DND-41 (cell line): ENCODE data around the gene NT5C.

ENCODE experiments used
- ATAC-seq: fragments of 200-7000 bp; cut with Tn5 transposase; 3 replicates; pipeline ENCODE4 v1.9.1; 2021; ENCODE audit warnings: low read depth; ENCODE audit not compliant: insufficient read depth
- DNase-seq: peaks from one replicate; pipeline ENCODE4 v3.0.0-alpha.2; 2020
- H2AFZ ChIP-seq: 2 replicates; pipeline ENCODE4 v1.6.0; 2012; ENCODE audit warnings: low read depth, low read length
- H3K27ac ChIP-seq: 2 replicates; pipeline ENCODE4 v1.5.1; 2012; ENCODE audit warnings: low read length, inconsistent platforms
- H3K27me3 ChIP-seq: fragments of 200-600 bp; sonication (generic); 2 replicates; pipeline ENCODE4 v1.6.0; 2012; ENCODE audit warnings: low read length, mild to moderate bottlenecking, inconsistent platforms; ENCODE audit not compliant: insufficient read depth, poor library complexity
- H3K36me3 ChIP-seq: 2 replicates; pipeline ENCODE4 v1.5.1; 2012; ENCODE audit warnings: low read length, inconsistent platforms; ENCODE audit not compliant: insufficient read depth
- H3K4me1 ChIP-seq: 2 replicates; pipeline ENCODE4 v1.5.1; 2012; ENCODE audit warnings: mild to moderate bottlenecking, low read length; ENCODE audit not compliant: insufficient read depth
- H3K4me2 ChIP-seq: 2 replicates; pipeline ENCODE4 v1.6.0; 2012; ENCODE audit warnings: mild to moderate bottlenecking, moderate library complexity, low read length, inconsistent platforms; ENCODE audit not compliant: insufficient read depth
- H3K4me3 ChIP-seq, 2 experiments: fragments of 200-600 bp in 1 of 2; shearing (Covaris generic) in 1 of 2; 2 replicates each; pipeline ENCODE4 v1.5.1; 2012 to 2016; ENCODE audit warnings: inconsistent platforms in 2 of 2, low read length in 2 of 2, mild to moderate bottlenecking in 2 of 2, low read depth in 1 of 2, moderate library complexity in 1 of 2
- H3K79me2 ChIP-seq: 2 replicates; pipeline ENCODE4 v1.6.0; 2012; ENCODE audit warnings: low read length, inconsistent platforms; ENCODE audit not compliant: insufficient read depth
- H3K9ac ChIP-seq: 2 replicates; pipeline ENCODE4 v1.6.0; 2012; ENCODE audit warnings: low read depth, mild to moderate bottlenecking, inconsistent platforms, low read length, moderate library complexity
- H3K9me3 ChIP-seq: 2 replicates; pipeline ENCODE4 v1.5.1; 2012; ENCODE audit warnings: low read length, moderate library complexity, mild to moderate bottlenecking, inconsistent platforms; ENCODE audit not compliant: insufficient read depth, severe bottlenecking
- H4K20me1 ChIP-seq: 2 replicates; pipeline ENCODE4 v1.6.0; 2012; ENCODE audit warnings: low read length; ENCODE audit not compliant: insufficient read depth
- EZH2 ChIP-seq: IDR thresholded peaks from 3 replicates; pipeline ENCODE4 v1.6.1; 2012; ENCODE audit warnings: borderline replicate concordance, low read depth, mild to moderate bottlenecking, moderate library complexity, low read length, inconsistent platforms; ENCODE audit not compliant: severe bottlenecking
- TF ChIP-seq, protein P1 (sequence below): IDR thresholded peaks from 2 replicates; pipeline ENCODE4 v1.5.1; 2012; ENCODE audit warnings: borderline replicate concordance, low read length, moderate library complexity, mild to moderate bottlenecking; ENCODE audit not compliant: poor library complexity, severe bottlenecking; ENCODE audit errors: extremely low read depth

NT5C gene

DNA sequence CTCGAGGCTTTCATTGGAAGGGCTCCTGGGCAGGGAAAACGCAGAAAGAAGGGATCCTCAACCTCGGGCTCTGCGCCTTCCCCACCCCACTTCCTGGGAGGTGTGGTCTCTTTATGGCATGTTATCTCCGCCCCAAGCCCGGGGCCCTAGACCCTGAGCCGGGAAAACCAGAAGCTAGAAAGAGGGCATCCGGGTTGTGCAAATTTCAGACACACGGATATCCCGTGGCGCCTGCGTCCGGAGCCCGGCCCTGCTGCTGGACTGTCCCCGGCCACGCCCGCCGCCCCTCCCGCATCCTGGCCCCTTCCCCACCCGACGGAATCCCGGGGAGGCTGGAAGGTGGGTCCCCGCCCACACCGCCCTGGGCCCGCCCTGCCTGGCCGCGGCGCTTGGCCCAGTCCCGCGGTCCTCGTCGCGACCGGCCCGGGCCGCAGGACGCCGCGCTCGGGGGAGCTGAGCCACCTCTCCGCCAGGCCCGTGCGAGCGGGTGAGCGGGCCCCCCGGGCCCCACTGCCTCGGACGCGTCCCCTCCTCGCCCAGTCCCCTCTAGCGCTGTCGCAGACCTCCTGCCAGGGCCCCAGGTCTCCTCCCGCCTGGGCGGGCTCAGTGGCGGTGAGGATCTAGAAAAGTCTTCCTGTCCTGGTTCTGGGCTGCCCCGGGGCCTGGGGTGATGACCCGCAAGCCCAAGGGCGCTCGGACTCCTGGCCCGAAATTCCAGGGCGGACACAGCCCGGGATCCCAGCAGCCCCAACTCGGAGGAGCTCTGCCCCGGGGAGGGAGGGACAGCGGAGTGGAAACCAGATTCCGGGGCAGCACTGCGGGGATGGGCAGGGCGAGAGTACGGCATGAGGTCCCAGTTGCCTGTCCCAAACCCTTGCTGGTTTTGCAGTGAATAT, 43.7 kb downstream of the NT5C start, which contains the start of gene SLC16A5:
Gene SLC16A5 (plus strand): TSS at position 397 of the 896 bp plus-strand sequence. CDS start 5,683 bp downstream, outside the sequence.
- peaks cover 37% of the 10 kb centered on the region for H3K4me1 ChIP-seq

DNA sequence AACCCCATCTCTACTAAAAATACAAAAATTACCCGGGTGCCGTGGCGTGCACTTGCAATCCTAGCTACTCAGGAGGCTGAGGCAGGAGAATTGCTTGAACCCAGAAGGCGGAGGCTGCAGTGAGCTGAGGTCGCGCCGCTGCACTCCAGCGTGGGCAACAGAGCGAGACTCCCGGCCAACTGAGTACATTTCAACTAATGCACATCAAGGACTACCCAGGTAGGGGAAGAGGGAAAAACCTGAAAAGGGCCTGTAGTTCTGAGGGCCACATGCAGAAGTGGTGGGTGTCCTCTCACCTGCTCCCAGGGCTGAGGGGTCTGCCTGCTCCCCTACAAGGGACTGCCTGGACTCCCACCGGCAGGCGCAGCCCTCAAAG, 44.4 kb downstream of the NT5C start:
- TF ChIP-seq, protein P1, sequence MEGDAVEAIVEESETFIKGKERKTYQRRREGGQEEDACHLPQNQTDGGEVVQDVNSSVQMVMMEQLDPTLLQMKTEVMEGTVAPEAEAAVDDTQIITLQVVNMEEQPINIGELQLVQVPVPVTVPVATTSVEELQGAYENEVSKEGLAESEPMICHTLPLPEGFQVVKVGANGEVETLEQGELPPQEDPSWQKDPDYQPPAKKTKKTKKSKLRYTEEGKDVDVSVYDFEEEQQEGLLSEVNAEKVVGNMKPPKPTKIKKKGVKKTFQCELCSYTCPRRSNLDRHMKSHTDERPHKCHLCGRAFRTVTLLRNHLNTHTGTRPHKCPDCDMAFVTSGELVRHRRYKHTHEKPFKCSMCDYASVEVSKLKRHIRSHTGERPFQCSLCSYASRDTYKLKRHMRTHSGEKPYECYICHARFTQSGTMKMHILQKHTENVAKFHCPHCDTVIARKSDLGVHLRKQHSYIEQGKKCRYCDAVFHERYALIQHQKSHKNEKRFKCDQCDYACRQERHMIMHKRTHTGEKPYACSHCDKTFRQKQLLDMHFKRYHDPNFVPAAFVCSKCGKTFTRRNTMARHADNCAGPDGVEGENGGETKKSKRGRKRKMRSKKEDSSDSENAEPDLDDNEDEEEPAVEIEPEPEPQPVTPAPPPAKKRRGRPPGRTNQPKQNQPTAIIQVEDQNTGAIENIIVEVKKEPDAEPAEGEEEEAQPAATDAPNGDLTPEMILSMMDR, result no peak
- no peak for TF ChIP-seq EZH2
- Histone ChIP-seq H3K27me3 (no peaks in the 10 kb centered on the region), H3K4me1 (peaks cover 37% of the 10 kb centered on the region), H3K27ac (peak overlapping the region; percentile 80), H2AFZ (peak overlapping the region; percentile 83), H3K9me3 (no peaks in the 10 kb centered on the region), H3K4me3 (peak overlapping the region; percentile 39 to 68; a peak in 3 of 4 replicates), H3K4me2 (peak overlapping the region; percentile 69), H3K36me3 (no peaks in the 10 kb centered on the region), H3K79me2 (no peaks in the 10 kb centered on the region), H4K20me1 (no peaks in the 10 kb centered on the region), H3K9ac (peak overlapping the region; percentile 76)
- ATAC-seq (no peak; the same call in 2 of the 3 replicates), DNase-seq (no peak)

More for the DNA sequence above, 43.7 kb downstream of the NT5C start, which contains the start of gene SLC16A5:
- DNase-seq (peak; percentile 81), ATAC-seq (peak; percentile 90)
- peak within 1 kb of the TSS; percentile 39 to 68; a peak in 3 of 4 replicates for H3K4me3 ChIP-seq
- no peaks in the 10 kb centered on the region for H4K20me1 ChIP-seq
- TF ChIP-seq, protein P1, result no peak
- no peak for TF ChIP-seq EZH2
- no peaks in the 10 kb centered on the region for H3K36me3 ChIP-seq
- peak within 1 kb of the TSS; percentile 80 for H3K27ac ChIP-seq
- no peaks in the 10 kb centered on the region for H3K27me3 ChIP-seq
- peak within 1 kb of the TSS; percentile 69 for H3K4me2 ChIP-seq
- no peaks in the 10 kb centered on the region for H3K79me2 ChIP-seq
- no peaks in the 10 kb centered on the region for H3K9me3 ChIP-seq
- peak within 1 kb of the TSS; percentile 83 for H2AFZ ChIP-seq
- H3K9ac ChIP-seq, result peak within 1 kb of the TSS; percentile 76

DNA sequence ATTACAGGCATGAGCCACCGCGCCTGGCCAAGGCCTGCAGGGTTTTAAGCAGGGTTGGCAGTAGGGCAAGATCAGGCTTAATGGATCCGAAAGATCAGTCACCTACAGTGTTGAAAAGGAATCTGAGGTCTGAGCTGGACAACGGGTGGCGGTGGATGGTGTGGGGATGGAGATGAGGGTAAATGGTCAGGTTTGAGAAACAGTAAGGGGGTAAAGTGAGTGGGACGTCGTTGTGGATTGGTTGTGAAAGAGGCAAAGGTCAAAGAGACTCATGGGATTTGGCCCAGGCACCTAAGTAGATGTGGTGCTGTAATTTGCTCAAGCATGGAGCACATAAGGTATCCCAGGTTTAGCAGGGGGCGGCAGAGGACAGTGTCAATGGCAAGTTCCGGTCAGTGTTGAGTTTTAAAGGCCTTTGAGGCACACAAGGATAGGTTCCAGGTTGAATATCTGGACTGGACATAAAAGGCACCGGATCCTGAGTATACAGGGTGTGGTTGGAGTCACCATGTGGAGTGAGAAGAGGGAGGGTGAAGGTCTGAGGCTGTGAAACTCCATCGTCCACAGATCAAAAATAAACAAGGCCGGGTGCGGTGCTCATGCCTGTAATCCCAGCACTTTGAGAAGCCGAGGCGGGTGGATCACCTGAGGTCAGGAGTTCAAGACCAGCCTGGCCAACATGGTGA, 44.9 kb downstream of the NT5C start:
- TF ChIP-seq, protein P1, result no peak
- TF ChIP-seq EZH2, result no peak
- ATAC-seq (no peak), DNase-seq (no peak)
- Histone ChIP-seq H3K9ac (peak overlapping the region; percentile 76; the same call in 1 of the 2 replicates), H3K4me3 (no peak overlapping the region; a peak in 1 of 4 replicates), H3K27me3 (no peaks in the 10 kb centered on the region), H2AFZ (no peak overlapping the region), H3K4me2 (peak overlapping the region; percentile 69), H3K36me3 (no peaks in the 10 kb centered on the region), H3K9me3 (no peaks in the 10 kb centered on the region), H3K79me2 (no peaks in the 10 kb centered on the region), H3K4me1 (peaks cover 37% of the 10 kb centered on the region), H4K20me1 (no peaks in the 10 kb centered on the region), H3K27ac (no peak overlapping the region)
